Keratinocyte (primary cell): ENCODE data around the gene MIEF1.

Experiments used
- EZH2 ChIP-seq: IDR thresholded peaks from one replicate; pipeline ENCODE4 v1.6.1; 2012; ENCODE audit warnings: inconsistent platforms, mild to moderate bottlenecking, low read length, moderate library complexity
- TF ChIP-seq, protein P1 (sequence below), 3 experiments: IDR thresholded peaks in 1 of 3; conservative IDR thresholded peaks in 1 of 3; optimal IDR thresholded peaks in 1 of 3; 2 replicates in 2 of 3; 3 replicates in 1 of 3; pipeline versions ENCODE3 to v1.5.1; 2011; ENCODE audit warnings: low read length in 3 of 3, mild to moderate bottlenecking in 3 of 3, moderate library complexity in 2 of 3, control low read depth in 1 of 3, inconsistent platforms in 1 of 3; ENCODE audit not compliant: insufficient read depth in 2 of 3; ENCODE audit errors: extremely low read depth in 1 of 3

DNA sequence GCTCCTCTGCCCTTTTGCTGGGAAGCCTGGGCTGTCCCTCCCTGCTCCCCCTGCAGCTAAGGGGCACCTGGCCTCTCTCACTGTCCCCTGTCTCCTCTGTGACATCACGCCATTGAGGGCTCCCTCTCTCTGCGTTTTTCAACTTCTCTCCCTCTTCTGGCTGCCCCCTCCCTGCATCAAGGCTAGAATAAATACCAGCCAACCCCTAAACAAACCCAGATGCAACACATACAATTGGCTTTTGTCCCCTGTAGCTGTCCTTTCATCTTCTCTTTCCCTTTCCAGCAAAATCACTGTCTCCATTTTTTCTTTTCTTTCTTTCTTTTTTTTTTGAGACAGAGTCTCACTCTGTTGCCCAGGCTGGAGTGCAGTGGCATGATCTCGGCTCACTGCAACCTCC lies 3.3 kb upstream of the MIEF1 start:
- TF ChIP-seq, protein P1, sequence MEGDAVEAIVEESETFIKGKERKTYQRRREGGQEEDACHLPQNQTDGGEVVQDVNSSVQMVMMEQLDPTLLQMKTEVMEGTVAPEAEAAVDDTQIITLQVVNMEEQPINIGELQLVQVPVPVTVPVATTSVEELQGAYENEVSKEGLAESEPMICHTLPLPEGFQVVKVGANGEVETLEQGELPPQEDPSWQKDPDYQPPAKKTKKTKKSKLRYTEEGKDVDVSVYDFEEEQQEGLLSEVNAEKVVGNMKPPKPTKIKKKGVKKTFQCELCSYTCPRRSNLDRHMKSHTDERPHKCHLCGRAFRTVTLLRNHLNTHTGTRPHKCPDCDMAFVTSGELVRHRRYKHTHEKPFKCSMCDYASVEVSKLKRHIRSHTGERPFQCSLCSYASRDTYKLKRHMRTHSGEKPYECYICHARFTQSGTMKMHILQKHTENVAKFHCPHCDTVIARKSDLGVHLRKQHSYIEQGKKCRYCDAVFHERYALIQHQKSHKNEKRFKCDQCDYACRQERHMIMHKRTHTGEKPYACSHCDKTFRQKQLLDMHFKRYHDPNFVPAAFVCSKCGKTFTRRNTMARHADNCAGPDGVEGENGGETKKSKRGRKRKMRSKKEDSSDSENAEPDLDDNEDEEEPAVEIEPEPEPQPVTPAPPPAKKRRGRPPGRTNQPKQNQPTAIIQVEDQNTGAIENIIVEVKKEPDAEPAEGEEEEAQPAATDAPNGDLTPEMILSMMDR (optimal IDR thresholded peaks at IDR 0.05 in 1 of 3, IDR thresholded peaks at IDR 0.05 in 1 of 3, conservative IDR thresholded peaks at IDR 0.05 in 1 of 3; ENCODE audit: extremely low read depth in 1 of 3, insufficient read depth in 2 of 3, low read length in 3 of 3): no peak
- TF ChIP-seq EZH2: no peak
